GM12878 (cell line): ENCODE data around the gene MAPRE3. TPM values are rescaled to one million over a fixed set of nuclear protein-coding genes. Genes with fewer than 3 reads are reported as not detected.

Experiments
- CEBPZ ChIP-seq: fragments of 150-350 bp; IDR thresholded peaks from 2 replicates; pipeline ENCODE4 v1.6.1; 2016; ENCODE audit warnings: low read depth, low read length
- CTCF ChIP-seq, 3 experiments: IDR thresholded peaks in 2 of 3; conservative IDR thresholded peaks in 1 of 3; 2 replicates each; pipeline ENCODE4 v1.5.1; 2011; ENCODE audit warnings: low read depth in 3 of 3, low read length in 3 of 3, mild to moderate bottlenecking in 3 of 3, control low read depth in 2 of 3, moderate library complexity in 2 of 3, inconsistent platforms in 1 of 3, mixed read lengths in 1 of 3; ENCODE audit not compliant: control insufficient read depth in 2 of 3, insufficient read depth in 1 of 3; ENCODE audit errors: extremely low read depth in 1 of 3
- NR2C2 ChIP-seq: IDR thresholded peaks from 2 replicates; pipeline ENCODE4 v1.6.1; 2011; ENCODE audit warnings: borderline replicate concordance, low read depth; ENCODE audit not compliant: control insufficient read depth, insufficient read length
- SKIL ChIP-seq: fragments of 450-650 bp; IDR thresholded peaks from 2 replicates; pipeline ENCODE4 v1.6.1; 2017; ENCODE audit warnings: mild to moderate bottlenecking, low read depth, inconsistent platforms; ENCODE audit not compliant: poor library complexity, severe bottlenecking
- ZNF592 ChIP-seq: fragments of 450-650 bp; IDR thresholded peaks from 2 replicates; pipeline ENCODE4 v1.6.1; 2017; ENCODE audit warnings: mild to moderate bottlenecking, moderate library complexity
- ZZZ3 ChIP-seq: IDR thresholded peaks from 2 replicates; pipeline ENCODE4 v1.6.1; 2011; ENCODE audit warnings: low read depth; ENCODE audit not compliant: control insufficient read depth, insufficient read length
- polyA plus RNA-seq, 11 experiments: library from polyadenylated mRNA; depleted of rRNA in 4 of 11; unstranded in 6 of 11; stranded (reverse) in 5 of 11; fragments of >200 nt; fragmentation: Nextera tagmentation in 4 of 11; fragmentation: Illumina TruSeq in 1 of 11; extraction: Ambion mirVana in 4 of 11; extraction: Trizol in 1 of 11; gene quantifications; 1 replicate in 1 of 11; 2 replicates in 10 of 11; pipeline versions ENCODE4 v1.2.1 to v1.2.3, GENCODE V29; 2011 to 2016; ENCODE audit warnings: inconsistent platforms in 2 of 11, missing spikeins in 2 of 11, low read depth in 1 of 11
- total RNA-seq, 4 experiments: library from RNA; depleted of rRNA in 3 of 4; stranded (reverse); fragments of >200 nt in 3 of 4; fragmentation: Illumina TruSeq in 1 of 4; extraction: Trizol in 1 of 4; gene quantifications; 2 replicates each; pipeline versions ENCODE4 v1.2.1 to v1.2.3, GENCODE V29; 2013 to 2021
- TF ChIP-seq, protein P1 (sequence below): fragments of 450-650 bp; IDR thresholded peaks from 2 replicates; pipeline ENCODE4 v1.6.1; 2018; ENCODE audit warnings: borderline replicate concordance, mild to moderate bottlenecking; ENCODE audit not compliant: partially characterized antibody
- TF ChIP-seq, protein P2 (sequence below): fragments of 450-650 bp; formaldehyde crosslinking; IDR thresholded peaks from 2 replicates; pipeline ENCODE4 v1.4.0; 2020; ENCODE audit warnings: mild to moderate bottlenecking, moderate library complexity

The MAPRE3 gene
- total and polyA plus RNA-seq, 10 of the 15 experiments (the other 5 are each of a cell fraction or from before 2014, with no cell fraction given) = 0.03 to 1.3 (median 0.73) TPM; not detected in 1

- no peak for TF ChIP-seq CEBPZ
- TF ChIP-seq NR2C2 = no peak
- TF ChIP-seq, protein P1, sequence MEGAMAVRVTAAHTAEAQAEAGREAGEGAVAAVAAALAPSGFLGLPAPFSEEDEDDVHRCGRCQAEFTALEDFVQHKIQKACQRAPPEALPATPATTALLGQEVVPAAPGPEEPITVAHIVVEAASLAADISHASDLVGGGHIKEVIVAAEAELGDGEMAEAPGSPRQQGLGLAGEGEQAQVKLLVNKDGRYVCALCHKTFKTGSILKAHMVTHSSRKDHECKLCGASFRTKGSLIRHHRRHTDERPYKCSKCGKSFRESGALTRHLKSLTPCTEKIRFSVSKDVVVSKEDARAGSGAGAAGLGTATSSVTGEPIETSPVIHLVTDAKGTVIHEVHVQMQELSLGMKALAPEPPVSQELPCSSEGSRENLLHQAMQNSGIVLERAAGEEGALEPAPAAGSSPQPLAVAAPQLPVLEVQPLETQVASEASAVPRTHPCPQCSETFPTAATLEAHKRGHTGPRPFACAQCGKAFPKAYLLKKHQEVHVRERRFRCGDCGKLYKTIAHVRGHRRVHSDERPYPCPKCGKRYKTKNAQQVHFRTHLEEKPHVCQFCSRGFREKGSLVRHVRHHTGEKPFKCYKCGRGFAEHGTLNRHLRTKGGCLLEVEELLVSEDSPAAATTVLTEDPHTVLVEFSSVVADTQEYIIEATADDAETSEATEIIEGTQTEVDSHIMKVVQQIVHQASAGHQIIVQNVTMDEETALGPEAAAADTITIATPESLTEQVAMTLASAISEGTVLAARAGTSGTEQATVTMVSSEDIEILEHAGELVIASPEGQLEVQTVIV = peak; percentile 4
- TF ChIP-seq CTCF (IDR thresholded peaks at IDR 0.05 in 2 of 3, conservative IDR thresholded peaks at IDR 0.05 in 1 of 3; ENCODE audit: control insufficient read depth in 2 of 3, extremely low read depth in 1 of 3, insufficient read depth in 1 of 3, low read depth in 3 of 3, low read length in 3 of 3) = no peak
- TF ChIP-seq, protein P2, sequence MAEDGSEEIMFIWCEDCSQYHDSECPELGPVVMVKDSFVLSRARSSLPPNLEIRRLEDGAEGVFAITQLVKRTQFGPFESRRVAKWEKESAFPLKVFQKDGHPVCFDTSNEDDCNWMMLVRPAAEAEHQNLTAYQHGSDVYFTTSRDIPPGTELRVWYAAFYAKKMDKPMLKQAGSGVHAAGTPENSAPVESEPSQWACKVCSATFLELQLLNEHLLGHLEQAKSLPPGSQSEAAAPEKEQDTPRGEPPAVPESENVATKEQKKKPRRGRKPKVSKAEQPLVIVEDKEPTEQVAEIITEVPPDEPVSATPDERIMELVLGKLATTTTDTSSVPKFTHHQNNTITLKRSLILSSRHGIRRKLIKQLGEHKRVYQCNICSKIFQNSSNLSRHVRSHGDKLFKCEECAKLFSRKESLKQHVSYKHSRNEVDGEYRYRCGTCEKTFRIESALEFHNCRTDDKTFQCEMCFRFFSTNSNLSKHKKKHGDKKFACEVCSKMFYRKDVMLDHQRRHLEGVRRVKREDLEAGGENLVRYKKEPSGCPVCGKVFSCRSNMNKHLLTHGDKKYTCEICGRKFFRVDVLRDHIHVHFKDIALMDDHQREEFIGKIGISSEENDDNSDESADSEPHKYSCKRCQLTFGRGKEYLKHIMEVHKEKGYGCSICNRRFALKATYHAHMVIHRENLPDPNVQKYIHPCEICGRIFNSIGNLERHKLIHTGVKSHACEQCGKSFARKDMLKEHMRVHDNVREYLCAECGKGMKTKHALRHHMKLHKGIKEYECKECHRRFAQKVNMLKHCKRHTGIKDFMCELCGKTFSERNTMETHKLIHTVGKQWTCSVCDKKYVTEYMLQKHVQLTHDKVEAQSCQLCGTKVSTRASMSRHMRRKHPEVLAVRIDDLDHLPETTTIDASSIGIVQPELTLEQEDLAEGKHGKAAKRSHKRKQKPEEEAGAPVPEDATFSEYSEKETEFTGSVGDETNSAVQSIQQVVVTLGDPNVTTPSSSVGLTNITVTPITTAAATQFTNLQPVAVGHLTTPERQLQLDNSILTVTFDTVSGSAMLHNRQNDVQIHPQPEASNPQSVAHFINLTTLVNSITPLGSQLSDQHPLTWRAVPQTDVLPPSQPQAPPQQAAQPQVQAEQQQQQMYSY (CRISPR knock-in tag) = no peak
- TF ChIP-seq SKIL = no peak
- no peak for TF ChIP-seq ZNF592
- TF ChIP-seq ZZZ3 = no peak
Observed at GRCh38 chr2:27032495-27033252, 62.2 kb downstream of the MAPRE3 start, which contains the start of gene TMEM214 (continued).
